Uterus (tissue), 2 donors: ENCODE data around the gene MAL.

ENCODE experiments used
- CTCF ChIP-seq, 4 experiments: fragments of 200-600 bp in 2 of 4; fragments of 450-650 bp in 2 of 4; sonication (generic) in 2 of 4; IDR thresholded peaks; one replicate each; pipeline ENCODE4 v1.5.1; 2016 to 2019; ENCODE audit warnings: antibody characterized with exemption in 4 of 4, mild to moderate bottlenecking in 2 of 4, moderate library complexity in 1 of 4
- POLR2A ChIP-seq, 2 donors: fragments of 450-650 bp; IDR thresholded peaks; one replicate each; pipeline ENCODE4 v1.6.1; 2016; ENCODE audit warnings: antibody characterized with exemption in 2 of 2, mild to moderate bottlenecking in 1 of 2, moderate library complexity in 1 of 2

- TF ChIP-seq CTCF (IDR thresholded peaks at IDR 0.05) (no peak), POLR2A (IDR thresholded peaks at IDR 0.05) (no peak)
Observed at GRCh38 chr2:95018301-95018700, 7.2 kb upstream of the MAL start.
